GM18505 (cell line): Measurements from ENCODE around the gene SRSF9.
"Not testable (repeated sequence)": the region's sequence is repeated elsewhere in the genome, so short reads cannot be mapped to it uniquely, and the experiment has no call there.

Experiments
- ATAC-seq: cut with Tn5 transposase; IDR thresholded peaks from one replicate; pipeline ENCODE4 v1.9.1; 2021; ENCODE audit not compliant: unreplicated experiment
- POLR2A ChIP-seq: IDR thresholded peaks from 4 replicates; pipeline ENCODE4 v1.6.1; 2011; ENCODE audit warnings: borderline replicate concordance; ENCODE audit not compliant: insufficient read depth, insufficient read length; ENCODE audit errors: extremely low read depth

The SRSF9 gene

DNA sequence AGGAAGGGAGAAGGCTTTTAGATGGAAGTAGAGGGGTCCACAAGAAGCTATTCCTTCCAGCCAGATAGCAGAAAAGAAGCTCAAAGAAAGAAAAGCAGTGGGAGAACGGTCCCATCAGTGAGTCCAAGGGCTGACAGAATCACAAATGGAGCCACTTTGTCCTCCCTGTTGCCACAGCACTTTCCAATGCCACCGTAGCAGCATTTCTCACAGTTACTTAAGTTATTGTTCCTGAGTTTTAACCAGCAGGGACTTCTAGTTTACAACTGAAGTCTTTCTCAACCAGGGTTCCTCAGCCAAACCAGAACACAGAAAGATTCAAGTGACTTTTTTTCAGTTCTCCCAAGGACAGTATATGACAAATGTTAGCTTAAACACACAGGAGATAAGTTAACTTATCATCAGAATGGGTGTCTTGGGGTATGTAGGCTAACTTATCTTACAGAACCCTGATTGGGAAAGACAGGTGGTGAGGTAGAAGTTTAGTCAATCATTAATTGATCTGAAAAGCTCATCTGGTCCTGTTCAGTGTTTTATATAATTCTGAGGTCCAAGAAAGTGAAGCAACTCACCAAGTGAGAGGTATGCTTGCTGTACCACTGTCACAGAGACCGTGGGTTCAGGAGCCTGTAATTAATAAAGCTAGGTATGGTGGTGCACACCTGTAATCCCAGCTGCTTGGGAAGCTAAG is 16.3 kb downstream of the SRSF9 start:
- no peak for ATAC-seq
- TF ChIP-seq POLR2A, result no peak

GRCh38 chr12:120452524-120452923 is 17.0 kb downstream of the SRSF9 start:
- ATAC-seq, result not testable (repeated sequence)

- no peak for ATAC-seq
- TF ChIP-seq POLR2A, result no peak
These were observed 21.6 kb downstream of the SRSF9 start for GRCh38 chr12:120447992-120448391.

- not testable (repeated sequence) for ATAC-seq
These were observed 22.7 kb downstream of the SRSF9 start for GRCh38 chr12:120446844-120447178.

GRCh38 chr12:120445911-120446843 is 23.4 kb downstream of the SRSF9 start, which contains the start of the genes GATC and TRIAP1:
Gene GATC (plus strand): TSS chr12:120446444. CDS start chr12:120446481, 37 bp downstream.
Gene TRIAP1 (minus strand): TSS chr12:120446384. CDS start chr12:120446372, 12 bp downstream.
- peak; percentile 91 for ATAC-seq
- peak; percentile 89 for TF ChIP-seq POLR2A

DNA sequence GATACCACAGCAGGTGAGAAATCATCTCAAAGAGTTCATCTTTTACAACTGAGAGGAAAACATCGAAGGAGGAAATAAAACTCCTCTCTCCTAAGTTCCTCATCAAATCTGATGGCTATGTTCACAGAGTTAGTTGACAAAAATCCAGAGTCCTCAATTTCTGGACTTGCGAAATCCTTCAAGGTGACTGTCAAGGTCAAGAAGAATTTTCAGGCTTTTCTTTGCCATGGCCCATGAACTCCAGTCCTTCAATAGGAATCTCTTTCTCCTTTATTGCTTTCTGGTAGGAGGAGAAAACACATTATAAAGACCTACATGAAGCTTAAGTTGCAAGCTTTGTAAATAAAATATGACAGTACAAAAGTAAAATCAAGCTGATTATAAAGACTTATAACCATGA is 24.9 kb downstream of the SRSF9 start:
- no peak for TF ChIP-seq POLR2A
- no peak for ATAC-seq

- TF ChIP-seq POLR2A, result no peak
- ATAC-seq, result no peak
These were observed 29.8 kb downstream of the SRSF9 start for GRCh38 chr12:120439646-120440247.

DNA sequence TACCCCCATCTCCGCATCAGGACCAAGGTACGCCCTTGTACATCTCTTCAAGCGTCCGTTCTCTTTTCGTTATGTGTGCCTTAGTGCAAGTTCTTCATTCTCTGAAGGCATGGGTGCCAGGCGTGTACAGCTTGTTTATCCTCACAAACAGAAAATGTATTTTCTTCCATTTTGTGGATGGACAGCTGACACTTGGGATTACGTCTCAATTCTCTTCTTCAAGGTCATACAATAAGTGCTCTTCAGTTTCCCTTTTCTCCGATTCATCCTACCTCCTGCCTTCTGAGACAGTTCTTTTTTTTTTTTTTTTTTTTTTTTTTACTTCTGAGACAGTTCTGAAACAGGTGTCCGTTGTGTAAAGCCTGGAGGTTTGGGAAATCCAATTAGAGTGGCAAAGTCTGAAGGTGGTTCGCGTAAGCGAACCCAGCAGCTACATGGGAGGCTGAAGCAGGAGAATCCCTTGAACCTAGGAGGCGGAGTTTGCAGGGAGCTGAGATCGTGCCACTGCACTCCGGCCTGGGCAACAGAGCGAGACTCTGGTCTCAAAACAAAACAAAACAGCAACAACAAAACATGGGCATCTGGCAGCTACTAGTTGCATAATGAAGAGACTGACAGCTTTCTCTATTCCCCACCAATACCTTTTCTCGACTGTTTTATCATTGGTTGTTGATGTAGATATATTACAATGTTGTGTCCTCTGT is 30.9 kb downstream of the SRSF9 start:
- ATAC-seq, result no peak
- TF ChIP-seq POLR2A, result no peak

DNA sequence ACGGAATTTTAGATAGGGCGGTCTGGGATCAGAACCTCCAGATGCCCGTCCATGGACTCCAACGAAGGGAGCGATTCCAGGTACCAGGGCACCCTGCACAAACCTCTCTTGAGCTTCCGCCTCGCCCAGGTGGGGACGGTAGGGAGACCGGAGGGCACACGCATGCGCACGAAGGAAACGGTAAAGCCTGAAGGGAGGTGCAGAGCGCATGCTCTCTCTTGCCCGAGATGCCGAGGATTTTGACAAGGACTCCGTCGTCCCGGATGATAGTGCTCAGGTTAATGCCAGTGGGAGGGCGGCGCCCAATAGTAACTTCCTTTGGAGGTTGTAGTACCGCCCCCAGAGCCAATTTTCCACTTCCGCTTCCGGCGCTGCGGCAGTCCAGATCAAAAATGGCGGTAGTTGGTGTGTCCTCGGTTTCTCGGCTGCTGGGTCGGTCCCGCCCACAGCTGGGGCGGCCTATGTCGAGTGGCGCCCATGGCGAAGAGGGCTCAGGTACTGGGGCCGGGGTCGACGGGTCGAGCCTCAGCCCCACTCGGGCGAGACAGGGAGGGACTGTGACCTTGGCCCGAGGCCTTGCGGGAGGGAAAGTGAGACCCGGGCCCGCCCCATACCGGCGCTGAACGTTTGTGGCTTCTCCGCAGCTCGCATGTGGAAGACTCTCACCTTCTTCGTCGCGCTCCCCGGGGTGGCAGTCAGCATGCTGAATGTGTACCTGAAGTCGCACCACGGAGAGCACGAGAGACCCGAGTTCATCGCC is 31.6 kb downstream of the SRSF9 start, which contains the start of gene COX6A1:
COX6A1 (plus strand) TSS at position 379 of the 760 bp plus-strand sequence; CDS start at position 393, 14 bp downstream.
- peak; percentile 94 for TF ChIP-seq POLR2A
- peak; percentile 91 for ATAC-seq

DNA sequence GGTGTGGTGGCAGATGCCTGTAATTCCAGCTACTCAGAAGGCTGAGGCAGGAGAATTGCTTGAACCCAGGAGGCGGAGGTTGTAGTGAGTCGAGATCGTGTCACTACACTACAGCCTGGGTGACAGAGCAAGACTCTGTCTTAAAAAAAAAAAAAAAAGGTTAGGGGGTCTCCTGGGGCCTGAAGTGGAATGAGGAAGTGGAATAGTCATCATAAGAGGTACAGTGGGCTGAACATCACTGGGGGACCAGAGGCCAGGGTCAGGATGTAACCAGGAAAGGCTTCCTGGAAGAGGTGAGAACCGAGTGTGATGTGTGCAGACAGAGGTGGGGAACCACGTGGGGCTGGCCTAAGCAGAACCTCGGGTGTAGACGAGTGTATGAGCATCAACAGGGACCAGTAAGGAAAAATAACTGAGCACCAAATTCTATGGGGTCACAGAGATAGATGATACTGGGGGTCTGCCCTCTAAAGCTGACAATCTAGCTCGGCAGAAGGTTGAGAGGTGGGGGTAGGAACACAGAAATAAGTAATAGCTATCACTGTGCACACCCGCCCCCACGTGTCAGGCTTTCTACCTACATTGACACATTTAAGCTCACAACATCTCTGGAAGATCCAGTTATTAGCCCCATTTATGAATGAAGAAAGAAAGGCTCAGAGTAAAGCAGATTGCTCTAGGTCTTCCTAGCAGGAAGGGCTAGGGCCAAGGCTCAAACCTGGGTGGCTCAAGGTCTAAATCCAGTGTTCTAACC is 36.6 kb downstream of the SRSF9 start:
- TF ChIP-seq POLR2A, result no peak
- ATAC-seq, result no peak

- ATAC-seq, result no peak
- no peak for TF ChIP-seq POLR2A
These were observed 40.2 kb downstream of the SRSF9 start for GRCh38 chr12:120429368-120429767.

DNA sequence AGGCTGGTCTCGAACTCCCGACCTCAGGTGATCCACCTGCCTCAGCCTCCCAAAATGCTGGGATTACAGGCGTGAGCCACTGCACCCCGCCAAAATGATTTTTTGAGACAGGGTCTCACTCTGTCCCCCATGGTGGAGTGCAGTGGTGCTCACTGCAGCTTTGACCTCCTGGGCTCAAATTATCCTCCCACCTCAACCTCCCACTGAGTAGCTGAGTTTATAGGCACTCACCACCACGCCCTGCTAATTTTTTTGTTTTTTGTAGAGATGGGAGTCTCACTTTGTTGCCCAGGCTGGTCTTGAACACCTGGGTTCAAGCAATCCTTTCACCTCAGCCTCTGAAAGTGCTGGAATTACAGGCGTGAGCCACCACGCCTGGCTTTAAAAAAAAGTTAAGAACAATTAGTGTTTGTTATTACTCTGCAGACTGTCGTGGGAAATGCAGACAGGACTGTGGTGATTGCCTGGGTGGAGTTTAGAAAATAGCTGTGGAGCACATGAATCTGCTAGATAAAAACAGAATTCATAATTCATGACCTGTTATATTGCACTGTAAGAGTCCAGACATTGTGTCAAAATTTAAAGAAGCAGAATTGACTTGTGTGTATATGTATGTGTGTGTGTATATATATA is 40.8 kb downstream of the SRSF9 start:
- TF ChIP-seq POLR2A, result no peak
- no peak for ATAC-seq

- no peak for TF ChIP-seq POLR2A
- ATAC-seq, result no peak
These were observed 43.8 kb downstream of the SRSF9 start for GRCh38 chr12:120425797-120426196.
